Activated T-cell treated with anti-CD3 and anti-CD28 coated beads, Interleukin-2, amount 50 U/mL, for 24 hours (primary cell): ENCODE results near the gene BAX.

Source experiments
- DNase-seq: peaks from one replicate; pipeline ENCODE4 v3.0.0-alpha.2; 2020
- H3K27ac Mint-ChIP-seq: 2 replicates; pipeline ENCODE4 v1.8.0; 2020; ENCODE audit warnings: mild to moderate bottlenecking, mixed read lengths
- H3K27me3 Mint-ChIP-seq: 2 replicates; pipeline ENCODE4 v1.8.0; 2020; ENCODE audit warnings: mixed read lengths
- H3K36me3 Mint-ChIP-seq: 2 replicates; pipeline ENCODE4 v1.8.0; 2020; ENCODE audit warnings: low read depth, mixed read lengths
- H3K4me1 Mint-ChIP-seq: 2 replicates; pipeline ENCODE4 v1.8.0; 2020; ENCODE audit warnings: low read depth, mixed read lengths
- H3K4me3 Mint-ChIP-seq: 2 replicates; pipeline ENCODE4 v1.8.0; 2020; ENCODE audit warnings: mild to moderate bottlenecking, moderate library complexity, mixed read lengths
- H3K9me3 Mint-ChIP-seq: 2 replicates; pipeline ENCODE4 v1.8.0; 2020; ENCODE audit warnings: mixed read lengths

The BAX gene

GRCh38 chr19:48963371-48964204 is 8.9 kb downstream of the BAX start:
- H3K36me3 Mint-ChIP-seq, result peaks cover 61% of the 10 kb centered on the region
- DNase-seq, result peak; percentile 83
- H3K27me3 Mint-ChIP-seq, result no peaks in the 10 kb centered on the region
- peak overlapping the region; percentile 92 for H3K4me3 Mint-ChIP-seq
- peak overlapping the region; percentile 97 for H3K27ac Mint-ChIP-seq
- no peaks in the 10 kb centered on the region for H3K9me3 Mint-ChIP-seq
- H3K4me1 Mint-ChIP-seq, result peaks cover 65% of the 10 kb centered on the region

GRCh38 chr19:48964205-48965039 is 9.7 kb downstream of the BAX start:
- no peaks in the 10 kb centered on the region for H3K9me3 Mint-ChIP-seq
- H3K4me1 Mint-ChIP-seq, result peaks cover 62% of the 10 kb centered on the region
- DNase-seq, result no peak
- peaks cover 64% of the 10 kb centered on the region for H3K36me3 Mint-ChIP-seq
- H3K4me3 Mint-ChIP-seq, result peak overlapping the region; percentile 92
- peak overlapping the region; percentile 97 for H3K27ac Mint-ChIP-seq
- no peaks in the 10 kb centered on the region for H3K27me3 Mint-ChIP-seq

GRCh38 chr19:48965040-48965805 is 10.5 kb downstream of the BAX start, which contains the start of gene FTL:
FTL (plus strand) TSS chr19:48965309; CDS start chr19:48965508, 199 bp downstream.
- Mint-ChIP-seq H3K4me1 (peaks cover 62% of the 10 kb centered on the region), H3K27ac (peak within 1 kb of the TSS; percentile 97), H3K36me3 (peaks cover 70% of the 10 kb centered on the region), H3K27me3 (no peaks in the 10 kb centered on the region), H3K9me3 (no peaks in the 10 kb centered on the region), H3K4me3 (peak within 1 kb of the TSS; percentile 92)
- DNase-seq, result peak; percentile 94

- Mint-ChIP-seq H3K27me3 (no peaks in the 10 kb centered on the region), H3K9me3 (no peaks in the 10 kb centered on the region), H3K36me3 (peaks cover 69% of the 10 kb centered on the region), H3K4me3 (peak overlapping the region; percentile 92), H3K4me1 (peaks cover 64% of the 10 kb centered on the region), H3K27ac (peak overlapping the region; percentile 97)
- peak; percentile 93 for DNase-seq
Observed at GRCh38 chr19:48965806-48966540, 11.3 kb downstream of the BAX start.

- no peak for DNase-seq
- H3K9me3 Mint-ChIP-seq, result no peaks in the 10 kb centered on the region
- peak overlapping the region; percentile 97 for H3K27ac Mint-ChIP-seq
- H3K36me3 Mint-ChIP-seq, result peaks cover 67% of the 10 kb centered on the region
- H3K27me3 Mint-ChIP-seq, result no peaks in the 10 kb centered on the region
- peak overlapping the region; percentile 92 for H3K4me3 Mint-ChIP-seq
- H3K4me1 Mint-ChIP-seq, result peaks cover 61% of the 10 kb centered on the region
Observed at GRCh38 chr19:48966541-48967345, 12.1 kb downstream of the BAX start.

GRCh38 chr19:48967346-48968178 is 12.9 kb downstream of the BAX start:
- Mint-ChIP-seq H3K27ac (peak overlapping the region; percentile 97), H3K4me3 (peak overlapping the region; percentile 92), H3K27me3 (no peaks in the 10 kb centered on the region), H3K9me3 (no peaks in the 10 kb centered on the region), H3K4me1 (peaks cover 53% of the 10 kb centered on the region), H3K36me3 (peaks cover 64% of the 10 kb centered on the region)
- no peak for DNase-seq

- peak overlapping the region; percentile 92 for H3K4me3 Mint-ChIP-seq
- DNase-seq, result no peak
- no peaks in the 10 kb centered on the region for H3K9me3 Mint-ChIP-seq
- H3K27ac Mint-ChIP-seq, result peak overlapping the region; percentile 97
- peaks cover 68% of the 10 kb centered on the region for H3K36me3 Mint-ChIP-seq
- H3K4me1 Mint-ChIP-seq, result peaks cover 47% of the 10 kb centered on the region
- H3K27me3 Mint-ChIP-seq, result no peaks in the 10 kb centered on the region
Observed at GRCh38 chr19:48968179-48968661, 13.5 kb downstream of the BAX start.

- Mint-ChIP-seq H3K27me3 (no peaks in the 10 kb centered on the region), H3K36me3 (peaks cover 71% of the 10 kb centered on the region), H3K27ac (no peak overlapping the region), H3K9me3 (no peaks in the 10 kb centered on the region), H3K4me3 (no peak overlapping the region), H3K4me1 (peaks cover 41% of the 10 kb centered on the region)
- DNase-seq, result no peak
Observed at GRCh38 chr19:48968813-48969218, 14.1 kb downstream of the BAX start.

- Mint-ChIP-seq H3K4me3 (no peak overlapping the region), H3K27me3 (no peaks in the 10 kb centered on the region), H3K27ac (peak overlapping the region; percentile 75), H3K4me1 (peaks cover 34% of the 10 kb centered on the region), H3K9me3 (no peaks in the 10 kb centered on the region), H3K36me3 (peaks cover 78% of the 10 kb centered on the region)
- DNase-seq, result no peak
Observed at GRCh38 chr19:48969276-48970138, 14.8 kb downstream of the BAX start.

GRCh38 chr19:48970139-48970766 is 15.6 kb downstream of the BAX start:
- Mint-ChIP-seq H3K27me3 (no peaks in the 10 kb centered on the region), H3K9me3 (no peaks in the 10 kb centered on the region), H3K4me1 (peaks cover 27% of the 10 kb centered on the region), H3K36me3 (peaks cover 75% of the 10 kb centered on the region), H3K4me3 (no peak overlapping the region), H3K27ac (peak overlapping the region; percentile 75)
- no peak for DNase-seq

- H3K27me3 Mint-ChIP-seq, result no peaks in the 10 kb centered on the region
- no peaks in the 10 kb centered on the region for H3K9me3 Mint-ChIP-seq
- H3K27ac Mint-ChIP-seq, result peak overlapping the region; percentile 76
- no peak overlapping the region for H3K4me3 Mint-ChIP-seq
- H3K36me3 Mint-ChIP-seq, result peaks cover 72% of the 10 kb centered on the region
- peaks cover 25% of the 10 kb centered on the region for H3K4me1 Mint-ChIP-seq
- peak; percentile 89 for DNase-seq
Observed at GRCh38 chr19:48970923-48971395, 16.3 kb downstream of the BAX start.
